HepG2 (cell line): ENCODE results near the gene CKAP5. TPM values are rescaled to one million over a fixed set of nuclear protein-coding genes. Genes with fewer than 3 reads are reported as not detected.

Experiments
- EED ChIP-seq: sonication (generic); formaldehyde crosslinking; IDR thresholded peaks from 2 replicates; pipeline ENCODE4 v1.5.0; 2020; ENCODE audit warnings: mild to moderate bottlenecking, missing genetic modification reagents
- FUBP1 ChIP-seq: sonication (generic); formaldehyde crosslinking; IDR thresholded peaks from 2 replicates; pipeline ENCODE4 v1.5.1; 2020; ENCODE audit warnings: missing genetic modification reagents, mild to moderate bottlenecking, borderline replicate concordance
- GMEB1 ChIP-seq: sonication (generic); formaldehyde crosslinking; IDR thresholded peaks from 2 replicates; pipeline ENCODE4 v1.5.1; 2020; ENCODE audit warnings: missing genetic modification reagents, mild to moderate bottlenecking, borderline replicate concordance
- HNF4G ChIP-seq, 2 experiments: sonication (generic) in 1 of 2; formaldehyde crosslinking in 1 of 2; IDR thresholded peaks; 2 replicates each; pipeline versions ENCODE4 v1.4.0 to v1.6.1; 2011 to 2020; ENCODE audit warnings: borderline replicate concordance in 2 of 2, low read depth in 2 of 2, mild to moderate bottlenecking in 2 of 2, low read length in 1 of 2, missing genetic modification reagents in 1 of 2, moderate library complexity in 1 of 2
- KAT2B ChIP-seq: fragments of 150-350 bp; IDR thresholded peaks from 2 replicates; pipeline ENCODE4 v1.6.1; 2014; ENCODE audit warnings: low read depth, low read length, borderline replicate concordance
- KDM2A ChIP-seq: sonication (generic); formaldehyde crosslinking; IDR thresholded peaks from 2 replicates; pipeline ENCODE4 v1.4.0; 2020; ENCODE audit warnings: low read depth, missing genetic modification reagents, borderline replicate concordance
- NFE2 ChIP-seq: sonication (generic); formaldehyde crosslinking; IDR thresholded peaks from 2 replicates; pipeline ENCODE4 v1.4.0; 2020; ENCODE audit warnings: missing genetic modification reagents
- ONECUT2 ChIP-seq: sonication (generic); formaldehyde crosslinking; IDR thresholded peaks from 2 replicates; pipeline ENCODE4 v1.4.0; 2020; ENCODE audit warnings: missing genetic modification reagents
- RXRB ChIP-seq: IDR thresholded peaks from 2 replicates; pipeline ENCODE4 v1.6.1; 2016; ENCODE audit warnings: borderline replicate concordance, missing genetic modification reagents, missing compliant biosample characterization
- TCF12 ChIP-seq, 2 experiments: fragments of 450-650 bp in 1 of 2; sonication (generic) in 1 of 2; formaldehyde crosslinking in 1 of 2; IDR thresholded peaks; 2 replicates each; pipeline versions ENCODE4 v1.6.1 to v1.8.0; 2017 to 2022; ENCODE audit warnings: antibody characterized with exemption in 1 of 2, mild to moderate bottlenecking in 1 of 2, missing genetic modification reagents in 1 of 2, moderate library complexity in 1 of 2
- TIGD3 ChIP-seq: sonication (generic); formaldehyde crosslinking; IDR thresholded peaks from 2 replicates; pipeline ENCODE4 v1.5.1; 2020; ENCODE audit warnings: mild to moderate bottlenecking, missing genetic modification reagents, borderline replicate concordance
- TSC22D2 ChIP-seq: sonication (generic); formaldehyde crosslinking; IDR thresholded peaks from 2 replicates; pipeline ENCODE4 v1.5.1; 2020; ENCODE audit warnings: missing genetic modification reagents, mild to moderate bottlenecking, borderline replicate concordance
- ZBTB21 ChIP-seq: sonication (generic); formaldehyde crosslinking; IDR thresholded peaks from 2 replicates; pipeline ENCODE4 v1.4.0; 2020; ENCODE audit warnings: missing genetic modification reagents
- ZBTB43 ChIP-seq: sonication (generic); formaldehyde crosslinking; conservative IDR thresholded peaks from 2 replicates; pipeline ENCODE4 v1.4.0; 2020; ENCODE audit warnings: missing genetic modification reagents
- ZFX ChIP-seq: sonication (generic); formaldehyde crosslinking; IDR thresholded peaks from 2 replicates; pipeline ENCODE4 v1.4.0; 2020; ENCODE audit warnings: mild to moderate bottlenecking, low read depth, missing genetic modification reagents, moderate library complexity
- ZNF280B ChIP-seq: sonication (generic); formaldehyde crosslinking; IDR thresholded peaks from 2 replicates; pipeline ENCODE4 v1.5.0; 2020; ENCODE audit warnings: missing genetic modification reagents, mild to moderate bottlenecking, borderline replicate concordance
- ZNF710 ChIP-seq: sonication (generic); formaldehyde crosslinking; IDR thresholded peaks from 2 replicates; pipeline ENCODE4 v1.5.0; 2020; ENCODE audit warnings: mild to moderate bottlenecking, missing genetic modification reagents, borderline replicate concordance
- polyA plus RNA-seq, 8 experiments: library from polyadenylated mRNA; depleted of rRNA in 3 of 8; stranded (reverse) in 7 of 8; unstranded in 1 of 8; fragments of >200 nt; fragmentation: Illumina TruSeq in 4 of 8; extraction: Trizol in 4 of 8; gene quantifications; 2 replicates each; pipeline versions ENCODE4 v1.2.1 to v1.2.3, GENCODE V29; 2011 to 2016; ENCODE audit warnings: low read depth in 4 of 8, missing spikeins in 1 of 8, mixed read lengths in 1 of 8; ENCODE audit not compliant: insufficient read depth in 1 of 8
- total RNA-seq, 5 experiments: library from RNA; depleted of rRNA; stranded (reverse); fragments of >200 nt; fragmentation: Illumina TruSeq; extraction: Trizol; gene quantifications; 2 replicates each; pipeline ENCODE4 v1.2.3, GENCODE V29; 2016; ENCODE audit warnings: low read depth in 1 of 5

Gene CKAP5
- total and polyA plus RNA-seq, 2 of the 13 experiments (the other 11 are each of a cell fraction or from before 2014, with no cell fraction given) = 79.2 to 103 TPM

- TF ChIP-seq ZBTB43 = no peak
- peak; percentile 95 for TF ChIP-seq RXRB (CRISPR knock-in tag)
- TF ChIP-seq EED (CRISPR knock-in tag) = no peak
- no peak; the same call in 1 of the 2 replicates for TF ChIP-seq ZNF710 (CRISPR knock-in tag)
- TF ChIP-seq FUBP1 (CRISPR knock-in tag) = no peak
- no peak for TF ChIP-seq TCF12 (IDR thresholded peaks at IDR 0.05)
- peak; percentile 84; the same call in 1 of the 2 replicates for TF ChIP-seq TCF12 (CRISPR knock-in tag; IDR thresholded peaks at IDR 0.05)
- no peak for TF ChIP-seq TSC22D2 (CRISPR knock-in tag)
- TF ChIP-seq KDM2A (CRISPR knock-in tag) = peak; percentile 52
- no peak for TF ChIP-seq ONECUT2 (CRISPR knock-in tag)
- no peak for TF ChIP-seq KAT2B
- no peak for TF ChIP-seq ZBTB21 (CRISPR knock-in tag)
- TF ChIP-seq NFE2 (CRISPR knock-in tag) = no peak
- TF ChIP-seq TIGD3 (CRISPR knock-in tag) = peak; percentile 74; the same call in 1 of the 2 replicates
- peak; percentile 21; the same call in 1 of the 2 replicates for TF ChIP-seq ZNF280B (CRISPR knock-in tag)
- peak; percentile 52 for TF ChIP-seq ZFX (CRISPR knock-in tag)
- TF ChIP-seq HNF4G (IDR thresholded peaks at IDR 0.05; ENCODE audit: borderline replicate concordance, low read depth, low read length) = peak; percentile 68; the same call in 1 of the 2 replicates
- TF ChIP-seq HNF4G (CRISPR knock-in tag; IDR thresholded peaks at IDR 0.05; ENCODE audit: borderline replicate concordance, low read depth) = peak; percentile 40; the same call in 1 of the 2 replicates
- no peak for TF ChIP-seq GMEB1
These were observed 127.0 kb downstream of the CKAP5 start, which contains the start of gene F2 (continued) for GRCh38 chr11:46719048-46719542.
